Activated T-helper 17 cell treated with anti-CD3 and anti-CD28 coated beads, Interleukin-2, amount 50 U/mL, for 72 hours (primary cell): ENCODE data around the gene ATP4B. TPM values are rescaled to one million over a fixed set of nuclear protein-coding genes. Genes with fewer than 3 reads are reported as not detected.

Experiments used
- ATAC-seq: fragments of 150-1000 bp; cut with Tn5 transposase; replicated peaks from 2 replicates; pipeline ENCODE4 v1.10.0; 2021; ENCODE audit warnings: mild to moderate bottlenecking, moderate library complexity
- H3K27ac Mint-ChIP-seq: one replicate; pipeline ENCODE4 v1.8.0; 2022; ENCODE audit warnings: mixed read lengths
- H3K27me3 Mint-ChIP-seq: one replicate; pipeline ENCODE4 v1.8.0; 2022; ENCODE audit warnings: mixed read lengths
- H3K36me3 Mint-ChIP-seq: one replicate; pipeline ENCODE4 v1.8.0; 2022; ENCODE audit warnings: low read depth, mild to moderate bottlenecking, mixed read lengths
- H3K4me1 Mint-ChIP-seq: one replicate; pipeline ENCODE4 v1.8.0; 2022; ENCODE audit warnings: mixed read lengths
- H3K4me3 Mint-ChIP-seq: one replicate; pipeline ENCODE4 v1.8.0; 2022; ENCODE audit warnings: mild to moderate bottlenecking, mixed read lengths
- H3K9me3 Mint-ChIP-seq: one replicate; pipeline ENCODE4 v1.8.0; 2022; ENCODE audit warnings: mixed read lengths
- total RNA-seq, 2 donors: library from RNA; stranded (reverse); gene quantifications; one replicate each; pipeline ENCODE4 v1.2.3, GENCODE V29; 2022

Gene ATP4B
- total RNA-seq, 2 donors from 2014 or later: not detected

DNA sequence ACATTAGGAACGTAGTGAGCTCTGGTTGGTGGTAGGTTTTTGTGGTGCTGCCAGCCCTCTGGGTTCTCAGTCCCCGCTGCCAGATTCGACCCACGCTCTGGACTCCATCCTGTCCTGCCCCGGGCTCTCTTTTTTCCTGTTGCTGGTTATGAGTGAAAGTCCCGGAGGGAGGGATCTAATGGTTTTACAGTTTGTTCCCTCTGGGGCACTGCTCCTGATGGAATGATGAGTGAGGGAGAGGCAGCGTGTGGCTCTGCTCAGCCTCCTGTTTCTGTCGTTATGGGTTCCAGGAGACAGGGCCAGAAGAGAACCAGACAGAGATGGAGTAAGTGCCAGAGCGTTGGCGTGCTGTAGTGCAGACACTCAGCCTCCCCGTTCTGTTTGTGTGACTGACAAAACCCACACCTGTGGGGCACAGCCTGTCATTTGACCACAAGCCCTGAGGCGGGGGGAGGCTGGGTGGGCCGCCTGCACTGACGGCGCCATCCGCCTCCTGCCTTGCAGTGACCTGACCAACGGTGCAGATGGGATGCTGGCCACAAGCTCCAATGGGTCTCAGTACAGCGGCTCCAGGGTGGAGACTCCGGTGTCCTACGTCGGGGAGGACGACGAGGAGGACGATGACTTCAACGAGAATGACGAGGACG, 18.3 kb downstream of the ATP4B start:
- no peaks in the 10 kb centered on the region for H3K4me1 Mint-ChIP-seq
- peaks cover 73% of the 10 kb centered on the region for H3K36me3 Mint-ChIP-seq
- H3K27ac Mint-ChIP-seq: no peak overlapping the region
- H3K27me3 Mint-ChIP-seq: no peaks in the 10 kb centered on the region
- H3K9me3 Mint-ChIP-seq: no peaks in the 10 kb centered on the region
- no peak for ATAC-seq
- no peak overlapping the region for H3K4me3 Mint-ChIP-seq

- Mint-ChIP-seq H3K36me3 (peaks cover 82% of the 10 kb centered on the region), H3K4me3 (no peak overlapping the region), H3K4me1 (no peaks in the 10 kb centered on the region), H3K27ac (no peak overlapping the region), H3K9me3 (no peaks in the 10 kb centered on the region), H3K27me3 (no peaks in the 10 kb centered on the region)
- no peak for ATAC-seq
Measured at GRCh38 chr13:113638806-113639205, 19.2 kb downstream of the ATP4B start.

GRCh38 chr13:113638173-113638746, 19.7 kb downstream of the ATP4B start:
- Mint-ChIP-seq H3K9me3 (no peaks in the 10 kb centered on the region), H3K4me3 (no peak overlapping the region), H3K27ac (no peak overlapping the region), H3K4me1 (no peaks in the 10 kb centered on the region), H3K27me3 (no peaks in the 10 kb centered on the region), H3K36me3 (peaks cover 88% of the 10 kb centered on the region)
- no peak for ATAC-seq

- Mint-ChIP-seq H3K4me1 (no peaks in the 10 kb centered on the region), H3K27me3 (no peaks in the 10 kb centered on the region), H3K36me3 (peaks cover 95% of the 10 kb centered on the region), H3K4me3 (no peak overlapping the region), H3K27ac (no peak overlapping the region), H3K9me3 (no peaks in the 10 kb centered on the region)
- no peak for ATAC-seq
Measured at GRCh38 chr13:113637262-113638160, 20.5 kb downstream of the ATP4B start.

GRCh38 chr13:113636266-113636963, 21.6 kb downstream of the ATP4B start:
- H3K36me3 Mint-ChIP-seq: peaks cover 96% of the 10 kb centered on the region
- H3K4me1 Mint-ChIP-seq: no peaks in the 10 kb centered on the region
- H3K27ac Mint-ChIP-seq: no peak overlapping the region
- H3K27me3 Mint-ChIP-seq: no peaks in the 10 kb centered on the region
- no peak overlapping the region for H3K4me3 Mint-ChIP-seq
- H3K9me3 Mint-ChIP-seq: no peaks in the 10 kb centered on the region
- no peak for ATAC-seq

DNA sequence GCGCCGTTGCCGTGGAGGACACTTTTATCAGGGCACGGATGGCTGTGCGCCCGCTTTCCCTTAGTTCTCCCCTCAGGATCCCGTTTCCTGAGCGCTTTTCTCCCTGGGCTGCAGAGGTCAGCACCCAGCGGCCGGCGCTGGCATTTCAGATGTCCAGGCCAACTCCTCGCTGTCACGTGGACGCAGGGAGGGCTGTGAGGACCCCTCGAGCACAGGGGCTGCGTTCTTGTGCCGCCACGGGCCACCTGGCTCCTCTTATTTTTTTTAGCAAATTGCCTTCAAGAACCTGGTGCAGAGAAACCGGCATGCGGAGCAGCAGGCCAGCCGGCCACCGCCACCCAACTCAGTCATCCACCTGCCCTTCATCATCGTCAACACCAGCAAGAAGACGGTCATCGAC, 22.3 kb downstream of the ATP4B start:
- no peak overlapping the region for H3K4me3 Mint-ChIP-seq
- H3K9me3 Mint-ChIP-seq: no peaks in the 10 kb centered on the region
- ATAC-seq: no peak
- no peak overlapping the region for H3K27ac Mint-ChIP-seq
- no peaks in the 10 kb centered on the region for H3K4me1 Mint-ChIP-seq
- H3K27me3 Mint-ChIP-seq: no peaks in the 10 kb centered on the region
- peaks cover 95% of the 10 kb centered on the region for H3K36me3 Mint-ChIP-seq

DNA sequence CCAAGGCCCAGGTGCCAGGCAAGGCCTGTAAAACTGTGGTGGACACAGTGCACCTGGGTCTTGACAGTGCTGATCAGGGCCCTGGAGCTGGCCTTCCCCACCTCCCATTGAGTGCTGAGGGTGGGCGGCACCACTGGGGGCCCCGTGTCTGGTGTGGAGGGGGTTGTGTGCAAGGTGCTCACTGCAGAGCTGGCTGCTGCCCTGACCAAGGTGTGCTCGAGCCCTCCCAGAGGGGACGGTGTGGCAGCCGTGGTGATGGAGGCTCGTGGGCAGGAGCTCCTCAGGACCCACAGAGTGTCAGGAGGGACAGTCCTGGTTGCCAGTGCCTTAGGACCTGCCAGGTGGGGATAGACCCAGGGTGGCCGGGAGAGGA, 23.0 kb downstream of the ATP4B start:
- Mint-ChIP-seq H3K27me3 (no peaks in the 10 kb centered on the region), H3K4me1 (no peaks in the 10 kb centered on the region), H3K9me3 (no peaks in the 10 kb centered on the region), H3K27ac (no peak overlapping the region), H3K36me3 (peaks cover 93% of the 10 kb centered on the region), H3K4me3 (no peak overlapping the region)
- ATAC-seq: no peak

DNA sequence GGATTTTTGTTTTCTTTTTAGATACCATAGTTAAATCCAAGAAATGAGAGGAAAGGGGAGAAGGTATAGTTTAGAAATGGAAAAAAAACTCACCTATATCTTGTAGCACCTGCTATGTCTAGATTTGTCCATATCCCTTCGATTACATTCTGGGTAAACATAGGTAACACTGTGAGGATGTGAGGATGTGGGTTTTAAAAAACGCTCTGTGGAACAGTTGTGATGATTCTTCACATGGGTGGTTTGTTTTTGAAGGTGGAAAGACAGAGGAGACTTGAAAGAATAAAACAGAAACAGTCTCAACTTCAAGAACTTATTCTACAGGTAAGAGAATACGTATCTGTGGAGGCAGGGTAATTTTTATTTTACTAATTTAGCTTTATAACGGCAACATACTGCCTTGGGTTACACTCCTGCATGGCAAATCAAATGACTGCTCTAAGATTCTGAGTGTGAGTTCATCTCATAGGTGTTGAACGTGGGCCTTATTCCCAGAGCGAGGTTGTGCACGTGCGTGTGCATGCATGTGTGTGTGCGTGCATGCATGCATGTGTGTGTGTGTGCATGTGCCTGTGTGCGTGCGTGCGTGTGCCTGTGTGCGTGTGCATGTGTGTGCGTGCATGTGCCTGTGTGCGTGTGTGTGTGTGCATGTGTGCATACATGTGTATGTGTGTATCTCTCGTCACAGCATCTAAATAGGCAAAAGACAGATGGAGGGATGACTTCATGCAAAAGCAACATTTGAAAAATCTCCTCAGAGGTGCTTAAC, 23.5 kb downstream of the ATP4B start:
- Mint-ChIP-seq H3K27me3 (no peaks in the 10 kb centered on the region), H3K36me3 (peaks cover 90% of the 10 kb centered on the region), H3K27ac (no peak overlapping the region), H3K9me3 (no peaks in the 10 kb centered on the region), H3K4me3 (no peak overlapping the region), H3K4me1 (no peaks in the 10 kb centered on the region)
- ATAC-seq: no peak

- no peak for ATAC-seq
- Mint-ChIP-seq H3K27ac (no peak overlapping the region), H3K4me1 (no peaks in the 10 kb centered on the region), H3K4me3 (no peak overlapping the region), H3K9me3 (no peaks in the 10 kb centered on the region), H3K27me3 (no peaks in the 10 kb centered on the region), H3K36me3 (peaks cover 91% of the 10 kb centered on the region)
Measured at GRCh38 chr13:113633485-113633873, 24.5 kb downstream of the ATP4B start.

DNA sequence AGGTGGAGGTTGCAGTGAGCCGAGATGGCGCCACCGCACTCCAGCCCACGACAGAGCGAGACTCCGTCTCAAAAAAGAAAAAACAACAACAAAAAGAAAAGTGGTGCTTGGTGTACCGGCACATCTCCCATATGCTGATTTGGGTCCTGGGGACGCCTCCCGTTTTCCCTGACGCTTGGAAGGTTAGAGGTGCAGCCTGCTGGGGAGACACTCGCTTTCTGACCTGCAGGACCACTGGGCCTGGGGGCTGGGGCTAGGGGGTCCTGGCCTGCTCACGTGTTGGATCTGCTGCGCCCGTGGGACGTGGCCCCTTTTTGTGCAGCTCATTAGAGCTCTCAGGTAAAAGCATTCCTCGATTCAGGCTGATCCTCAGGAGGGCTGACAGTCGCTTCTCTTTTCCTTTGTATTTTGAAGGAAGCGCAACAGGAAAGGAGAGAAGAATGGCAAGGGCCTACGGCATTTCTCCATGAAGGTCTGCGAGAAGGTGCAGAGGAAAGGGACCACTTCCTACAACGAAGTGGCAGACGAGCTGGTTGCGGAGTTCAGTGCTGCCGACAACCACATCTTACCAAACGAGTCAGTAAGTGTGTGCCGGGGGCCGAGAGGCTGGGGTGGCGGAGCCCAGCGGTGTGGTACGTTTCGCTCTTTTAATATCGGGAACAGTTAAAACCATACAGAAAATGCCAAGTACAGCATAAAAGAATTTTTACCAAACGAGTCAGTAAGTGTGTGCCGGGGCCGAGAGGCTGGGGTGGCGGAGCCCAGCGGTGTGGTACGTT, 25.1 kb downstream of the ATP4B start:
- H3K27me3 Mint-ChIP-seq: no peaks in the 10 kb centered on the region
- ATAC-seq: no peak
- no peak overlapping the region for H3K4me3 Mint-ChIP-seq

GRCh38 chr13:113631341-113632095, 26.5 kb downstream of the ATP4B start:
- Mint-ChIP-seq H3K36me3 (peaks cover 88% of the 10 kb centered on the region), H3K9me3 (no peaks in the 10 kb centered on the region), H3K4me1 (no peaks in the 10 kb centered on the region), H3K4me3 (no peak overlapping the region), H3K27ac (no peak overlapping the region), H3K27me3 (no peaks in the 10 kb centered on the region)
- no peak for ATAC-seq

More for the DNA sequence above, 25.1 kb downstream of the ATP4B start:
- Mint-ChIP-seq H3K9me3 (no peaks in the 10 kb centered on the region), H3K36me3 (peaks cover 92% of the 10 kb centered on the region), H3K27ac (no peak overlapping the region), H3K4me1 (no peaks in the 10 kb centered on the region)

GRCh38 chr13:113630804-113631203, 27.2 kb downstream of the ATP4B start:
- Mint-ChIP-seq H3K4me1 (no peaks in the 10 kb centered on the region), H3K36me3 (peaks cover 88% of the 10 kb centered on the region), H3K27ac (no peak overlapping the region), H3K27me3 (no peaks in the 10 kb centered on the region), H3K9me3 (no peaks in the 10 kb centered on the region), H3K4me3 (no peak overlapping the region)
- ATAC-seq: no peak

DNA sequence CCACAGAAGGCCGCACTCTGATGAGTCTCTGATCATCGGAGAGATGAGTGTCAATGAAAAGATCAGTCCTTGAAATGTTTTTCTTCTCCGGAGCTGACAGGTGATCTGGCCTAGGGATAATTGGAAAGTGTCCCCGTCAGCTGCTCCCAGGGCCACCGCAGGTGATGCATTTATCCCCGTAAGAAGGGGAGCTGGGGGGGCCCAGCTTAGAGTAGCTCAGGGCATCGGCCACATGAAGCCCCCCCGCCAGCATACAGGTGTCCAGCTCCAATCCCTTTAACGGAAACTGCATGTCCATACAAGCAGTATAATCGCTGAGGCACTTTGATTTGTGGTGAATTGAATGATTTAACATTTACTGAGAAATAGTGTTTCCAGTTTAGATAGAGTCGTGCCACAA, 27.7 kb downstream of the ATP4B start:
- Mint-ChIP-seq H3K27me3 (no peaks in the 10 kb centered on the region), H3K27ac (no peak overlapping the region), H3K9me3 (no peaks in the 10 kb centered on the region), H3K4me1 (no peaks in the 10 kb centered on the region), H3K4me3 (no peak overlapping the region), H3K36me3 (peaks cover 89% of the 10 kb centered on the region)
- no peak for ATAC-seq
